ACC112 (cell line): ENCODE results near the gene RPSA.

Experiments
- H2AFZ ChIP-seq: fragments of 200-600 bp; sonication (generic); one replicate; pipeline ENCODE4 v1.6.0; 2017; ENCODE audit warnings: antibody characterized with exemption, low read length; ENCODE audit not compliant: unreplicated experiment
- H3K27ac ChIP-seq: fragments of 200-600 bp; sonication (generic); 2 replicates; pipeline ENCODE4 v1.5.1; 2014; ENCODE audit warnings: low read depth, mild to moderate bottlenecking, antibody characterized with exemption, low read length, moderate library complexity
- H3K27me3 ChIP-seq: fragments of 200-600 bp; sonication (generic); 2 replicates; pipeline ENCODE4 v1.6.1; 2014; ENCODE audit warnings: mild to moderate bottlenecking, antibody characterized with exemption, low read length, moderate library complexity, mixed read lengths; ENCODE audit not compliant: insufficient read depth
- H3K36me3 ChIP-seq: fragments of 200-600 bp; sonication (generic); 2 replicates; pipeline ENCODE4 v1.6.1; 2016; ENCODE audit warnings: mild to moderate bottlenecking, antibody characterized with exemption, low read length, moderate library complexity, mixed read lengths; ENCODE audit not compliant: insufficient read depth
- H3K4me1 ChIP-seq: fragments of 200-600 bp; sonication (generic); one replicate; pipeline ENCODE4 v1.6.1; 2016; ENCODE audit warnings: low read length, mixed read lengths; ENCODE audit not compliant: insufficient read depth, unreplicated experiment, control insufficient read depth
- H3K4me3 ChIP-seq: fragments of 200-600 bp; sonication (generic); 2 replicates; pipeline ENCODE4 v1.5.1; 2014; ENCODE audit warnings: mild to moderate bottlenecking, low read depth, low read length
- H3K79me2 ChIP-seq: fragments of 200-600 bp; sonication (generic); one replicate; pipeline ENCODE4 v1.6.0; 2016; ENCODE audit warnings: low read length; ENCODE audit not compliant: control insufficient read depth, unreplicated experiment, insufficient read depth

The RPSA gene

DNA sequence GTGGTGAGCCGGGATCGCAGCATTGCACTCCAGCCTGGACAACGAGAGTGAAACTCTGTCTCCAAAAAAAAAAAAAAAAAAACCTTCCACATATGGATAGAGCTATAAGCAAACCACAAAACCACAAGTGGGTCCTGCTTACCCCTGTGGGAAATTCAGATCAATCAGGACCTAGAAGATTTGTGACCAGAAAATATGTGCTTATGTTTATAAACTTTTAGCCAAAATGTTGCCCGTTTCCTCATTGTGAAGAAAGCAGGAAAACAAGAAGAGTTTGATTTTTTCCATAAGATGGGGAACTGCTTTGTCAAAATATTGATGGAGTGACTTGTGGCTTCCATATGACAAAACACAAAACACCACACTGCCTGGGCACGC lies 26.8 kb upstream of the RPSA start:
- no peak overlapping the region for H2AFZ ChIP-seq
- peaks cover 8% of the 10 kb centered on the region for H3K4me1 ChIP-seq
- H3K4me3 ChIP-seq: no peak overlapping the region
- no peaks in the 10 kb centered on the region for H3K36me3 ChIP-seq
- H3K27ac ChIP-seq: no peak overlapping the region
- H3K79me2 ChIP-seq: peaks cover 5% of the 10 kb centered on the region
- H3K27me3 ChIP-seq: peaks cover 4% of the 10 kb centered on the region

DNA sequence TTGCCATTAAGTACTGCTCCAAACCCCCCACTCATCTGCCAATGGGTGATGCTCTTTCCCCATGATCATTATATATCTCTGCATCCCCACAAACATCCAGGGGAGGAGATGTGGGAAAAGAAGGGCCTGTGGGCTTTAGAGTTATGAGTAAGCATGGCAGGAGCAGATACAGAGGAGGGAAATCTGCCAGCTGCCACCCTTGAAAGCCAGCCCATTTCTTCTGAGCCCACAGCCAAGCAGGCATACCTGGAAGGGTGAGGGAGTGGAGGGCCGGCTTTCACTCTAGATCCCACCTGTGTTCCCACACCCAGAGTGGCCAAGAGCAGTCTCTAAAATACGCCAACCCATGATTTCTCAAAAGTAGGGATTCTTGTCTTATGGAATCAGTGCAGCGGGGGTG lies 25.1 kb upstream of the RPSA start:
- Histone ChIP-seq H3K36me3 (no peaks in the 10 kb centered on the region), H3K79me2 (peaks cover 22% of the 10 kb centered on the region), H3K27ac (no peak overlapping the region), H3K4me1 (peaks cover 17% of the 10 kb centered on the region), H2AFZ (no peak overlapping the region), H3K4me3 (no peak overlapping the region), H3K27me3 (no peaks in the 10 kb centered on the region)

DNA sequence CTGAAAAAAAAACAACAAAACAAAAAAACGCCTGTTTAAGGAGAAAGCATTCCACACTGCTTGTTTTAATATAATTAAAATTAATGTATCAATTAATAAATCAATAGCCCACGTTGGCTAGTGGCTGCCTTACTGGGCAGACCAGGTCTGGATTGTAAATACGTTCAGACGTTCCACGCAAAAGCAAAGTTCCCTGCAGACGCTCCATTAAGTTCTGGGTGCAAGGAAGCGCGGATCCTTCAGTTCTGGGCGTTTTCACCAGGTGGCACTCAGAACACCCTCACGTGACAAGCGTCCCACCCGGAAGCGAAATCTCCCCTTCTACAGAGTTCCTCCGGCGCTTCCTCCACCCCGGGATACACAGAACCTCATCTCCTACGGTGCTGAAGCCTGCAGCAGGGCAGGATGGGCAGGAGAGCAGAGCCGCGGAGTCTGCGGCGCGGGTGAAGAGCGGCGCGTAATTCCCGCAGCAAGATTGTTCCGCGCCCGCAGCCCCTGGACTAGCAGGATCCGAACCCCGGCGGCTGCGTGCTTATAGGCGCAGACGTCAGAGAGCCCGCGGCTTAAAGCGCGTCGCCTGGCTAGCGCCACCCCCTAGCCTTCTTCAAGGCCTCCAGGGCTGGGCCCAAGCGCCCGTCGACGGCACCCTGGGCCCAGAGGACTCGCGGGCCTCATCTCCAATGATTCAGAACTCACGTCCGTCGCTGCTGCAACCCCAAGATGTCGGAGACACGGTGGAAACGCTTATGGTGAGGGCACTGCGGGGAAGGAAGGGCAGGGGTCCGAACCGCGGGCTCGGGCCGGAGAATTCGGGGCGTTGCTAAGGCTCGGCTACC lies 23.3 kb upstream of the RPSA start, which contains the start of gene SLC25A38:
SLC25A38 (plus strand) TSS at position 326 of the 836 bp plus-strand sequence; CDS start at position 681, 355 bp downstream.
- no peaks in the 10 kb centered on the region for H3K36me3 ChIP-seq
- no peaks in the 10 kb centered on the region for H3K27me3 ChIP-seq
- H3K4me1 ChIP-seq: peaks cover 17% of the 10 kb centered on the region
- H3K27ac ChIP-seq: peak within 1 kb of the TSS; percentile 78
- H3K4me3 ChIP-seq: peak within 1 kb of the TSS; percentile 88
- peaks cover 36% of the 10 kb centered on the region for H3K79me2 ChIP-seq
- H2AFZ ChIP-seq: peak within 1 kb of the TSS; percentile 69

DNA sequence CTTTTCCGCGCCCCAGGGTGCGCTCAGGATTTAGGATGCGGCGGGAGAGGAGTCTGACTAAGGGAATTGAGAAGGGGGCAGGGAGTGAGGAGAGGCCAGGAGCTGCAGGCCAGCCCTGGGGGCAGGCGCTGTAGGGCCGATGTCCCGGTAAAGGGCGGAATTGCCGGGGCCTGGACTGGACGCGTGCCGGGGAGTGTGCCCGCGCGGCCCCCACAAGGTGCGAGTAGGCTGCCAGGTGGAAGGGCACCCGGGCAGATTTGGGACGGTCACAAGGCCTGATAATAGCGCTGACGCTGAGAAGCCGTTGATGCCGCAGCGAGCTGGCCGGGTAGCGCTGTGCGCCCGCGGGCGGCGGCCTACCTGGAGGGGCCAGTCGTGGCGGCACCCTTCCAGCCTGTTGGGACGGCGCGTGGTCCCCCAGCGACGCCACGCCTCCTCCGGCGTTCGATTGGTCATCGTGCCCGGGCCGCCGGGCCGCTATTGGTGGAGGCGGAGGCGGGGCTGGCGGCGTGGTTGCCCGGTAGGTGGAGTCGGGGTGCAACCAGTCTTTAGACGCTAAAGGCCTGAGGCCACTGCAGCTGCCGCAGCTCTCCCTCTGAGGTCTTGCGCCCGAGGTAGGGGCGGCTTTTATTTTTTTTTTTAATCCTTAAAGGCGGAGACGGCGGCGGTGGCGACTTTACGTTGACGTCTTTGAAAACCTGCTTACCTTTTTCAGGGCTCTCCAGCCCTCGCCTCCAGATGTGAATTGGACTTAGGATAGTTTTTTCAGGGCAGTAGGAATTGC lies 22.4 kb upstream of the RPSA start:
- H2AFZ ChIP-seq: peak overlapping the region; percentile 69
- H3K79me2 ChIP-seq: peaks cover 39% of the 10 kb centered on the region
- H3K4me1 ChIP-seq: peaks cover 17% of the 10 kb centered on the region
- peak overlapping the region; percentile 78 for H3K27ac ChIP-seq
- H3K4me3 ChIP-seq: peak overlapping the region; percentile 88
- H3K36me3 ChIP-seq: no peaks in the 10 kb centered on the region
- no peaks in the 10 kb centered on the region for H3K27me3 ChIP-seq

DNA sequence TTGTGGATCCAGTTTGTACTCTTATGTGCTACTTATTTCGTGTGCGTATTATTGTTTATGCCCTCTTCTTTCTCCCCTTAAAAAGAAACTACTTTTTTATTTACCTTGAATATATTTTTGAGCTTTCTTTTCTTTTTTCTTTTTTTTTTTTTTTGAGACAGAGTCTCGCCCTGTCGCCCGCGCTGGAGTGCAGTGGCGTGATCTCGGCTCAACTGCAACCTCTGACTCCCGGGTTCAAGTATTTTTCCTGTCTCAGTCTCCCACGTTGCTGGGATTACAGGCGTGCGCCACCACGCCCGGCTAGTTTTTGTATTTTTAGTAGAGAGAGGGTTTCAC lies 21.9 kb upstream of the RPSA start:
- H3K4me3 ChIP-seq: peak overlapping the region; percentile 88
- no peaks in the 10 kb centered on the region for H3K36me3 ChIP-seq
- H3K27ac ChIP-seq: no peak overlapping the region
- H3K79me2 ChIP-seq: peaks cover 44% of the 10 kb centered on the region
- H3K27me3 ChIP-seq: no peaks in the 10 kb centered on the region
- no peak overlapping the region for H2AFZ ChIP-seq
- peaks cover 17% of the 10 kb centered on the region for H3K4me1 ChIP-seq

DNA sequence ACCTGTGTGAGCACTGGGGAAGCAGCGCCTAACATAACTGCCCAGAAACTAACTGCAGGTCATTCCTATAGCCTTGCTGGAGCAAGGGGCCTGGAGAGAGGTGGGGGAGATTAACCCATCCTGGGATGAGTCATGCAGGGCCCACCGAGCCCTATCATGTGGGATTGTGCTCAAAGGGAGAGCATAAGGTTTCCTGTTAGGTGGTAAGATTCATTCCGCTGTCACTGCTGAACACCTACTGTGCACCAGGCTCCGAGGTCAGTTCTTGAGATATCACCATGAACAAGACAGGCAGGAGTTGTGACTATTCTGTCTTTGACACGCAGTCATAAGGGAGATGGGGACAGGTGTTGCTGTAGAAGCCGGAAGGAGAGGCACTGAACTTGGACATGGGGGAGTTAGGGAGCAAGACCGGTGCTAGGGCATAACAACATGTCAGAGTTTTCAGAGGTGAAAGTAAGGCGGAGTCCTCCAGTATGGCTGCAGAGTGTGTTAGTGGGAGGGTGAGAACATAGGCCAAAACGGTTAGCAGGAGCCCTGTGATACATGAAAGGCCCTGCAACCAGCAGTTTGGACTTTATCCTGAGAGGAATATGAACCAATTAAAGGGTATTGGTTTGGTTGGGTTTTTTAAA lies 20.9 kb upstream of the RPSA start:
- no peaks in the 10 kb centered on the region for H3K27me3 ChIP-seq
- no peaks in the 10 kb centered on the region for H3K36me3 ChIP-seq
- H2AFZ ChIP-seq: no peak overlapping the region
- H3K4me3 ChIP-seq: no peak overlapping the region
- H3K79me2 ChIP-seq: peaks cover 45% of the 10 kb centered on the region
- H3K27ac ChIP-seq: no peak overlapping the region
- peaks cover 17% of the 10 kb centered on the region for H3K4me1 ChIP-seq

DNA sequence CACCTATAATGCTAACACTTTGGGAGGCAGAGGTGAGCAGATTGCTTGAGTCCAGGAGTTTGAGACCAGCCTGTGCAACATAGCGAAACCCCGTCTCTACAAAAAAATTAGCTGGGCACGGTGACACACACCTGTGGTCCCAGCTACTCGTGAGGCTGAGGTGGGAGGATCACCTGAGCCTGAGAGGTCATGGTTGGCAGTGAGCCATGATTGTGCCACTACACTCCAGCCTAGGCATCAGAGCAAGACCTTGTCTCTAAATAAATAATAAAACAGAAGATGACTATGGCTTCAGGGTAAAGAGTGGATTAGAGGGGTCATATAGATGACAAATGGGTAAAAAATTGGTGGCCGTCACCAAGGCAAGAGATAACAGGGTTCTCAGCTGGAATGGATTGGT lies 20.2 kb upstream of the RPSA start:
- Histone ChIP-seq H3K4me3 (no peak overlapping the region), H3K79me2 (peaks cover 50% of the 10 kb centered on the region), H3K27me3 (no peaks in the 10 kb centered on the region), H2AFZ (no peak overlapping the region), H3K4me1 (peaks cover 17% of the 10 kb centered on the region), H3K36me3 (no peaks in the 10 kb centered on the region), H3K27ac (no peak overlapping the region)

DNA sequence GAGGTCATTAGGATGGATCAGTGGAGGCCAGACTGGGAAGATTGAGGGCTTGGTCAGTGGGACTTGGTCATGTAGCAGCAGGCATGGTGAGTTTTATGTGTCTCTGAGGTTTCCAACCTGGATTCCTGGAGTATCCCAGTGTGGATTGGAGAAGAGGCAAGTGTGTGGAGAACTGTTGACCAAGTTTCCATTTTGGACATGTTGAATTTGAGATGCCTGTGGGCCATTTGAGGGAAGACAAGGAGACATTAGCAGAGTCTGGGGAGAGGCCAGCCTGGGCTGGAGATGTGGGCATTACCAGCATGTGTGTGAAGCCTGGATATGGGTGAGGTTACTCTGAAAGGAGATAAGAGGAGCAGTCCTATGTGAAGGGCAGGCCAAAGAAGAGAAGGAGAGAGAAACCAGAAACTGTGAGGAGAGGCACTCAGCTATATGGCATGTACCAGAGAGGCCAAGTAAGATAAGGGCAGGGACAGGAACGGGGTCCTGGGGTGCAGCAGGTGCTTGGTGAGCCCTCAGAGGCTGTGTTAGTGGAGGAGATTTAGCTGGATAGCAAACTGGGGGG lies 19.0 kb upstream of the RPSA start:
- H3K79me2 ChIP-seq: peaks cover 50% of the 10 kb centered on the region
- peaks cover 12% of the 10 kb centered on the region for H3K4me1 ChIP-seq
- H3K36me3 ChIP-seq: peaks cover 3% of the 10 kb centered on the region

DNA sequence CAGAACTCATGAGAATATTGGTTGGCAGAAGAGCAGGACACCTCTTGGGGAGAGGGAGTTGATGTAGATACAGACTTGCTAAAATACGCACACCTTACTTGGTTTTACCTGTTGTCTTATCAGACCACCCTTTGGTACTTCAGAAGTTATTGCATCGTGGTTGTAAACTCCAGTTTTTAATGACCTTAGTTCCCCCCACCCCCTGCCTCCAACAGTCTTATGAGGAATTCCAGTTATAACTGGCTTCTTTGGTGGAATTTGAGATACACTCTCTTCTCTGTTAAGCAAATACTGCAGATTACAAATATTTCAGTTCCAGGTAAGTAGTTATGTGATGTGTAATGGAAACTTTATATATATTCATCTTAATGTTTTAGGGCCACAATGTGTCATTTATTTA lies 18.4 kb upstream of the RPSA start:
- Histone ChIP-seq H3K79me2 (peaks cover 50% of the 10 kb centered on the region), H2AFZ (no peak overlapping the region), H3K4me1 (peaks cover 8% of the 10 kb centered on the region), H3K27ac (no peak overlapping the region), H3K4me3 (no peak overlapping the region), H3K36me3 (peaks cover 5% of the 10 kb centered on the region), H3K27me3 (no peaks in the 10 kb centered on the region)

More for the DNA sequence above, 19.0 kb upstream of the RPSA start:
- Histone ChIP-seq H3K27me3 (no peaks in the 10 kb centered on the region), H3K27ac (no peak overlapping the region), H3K4me3 (no peak overlapping the region), H2AFZ (no peak overlapping the region)

DNA sequence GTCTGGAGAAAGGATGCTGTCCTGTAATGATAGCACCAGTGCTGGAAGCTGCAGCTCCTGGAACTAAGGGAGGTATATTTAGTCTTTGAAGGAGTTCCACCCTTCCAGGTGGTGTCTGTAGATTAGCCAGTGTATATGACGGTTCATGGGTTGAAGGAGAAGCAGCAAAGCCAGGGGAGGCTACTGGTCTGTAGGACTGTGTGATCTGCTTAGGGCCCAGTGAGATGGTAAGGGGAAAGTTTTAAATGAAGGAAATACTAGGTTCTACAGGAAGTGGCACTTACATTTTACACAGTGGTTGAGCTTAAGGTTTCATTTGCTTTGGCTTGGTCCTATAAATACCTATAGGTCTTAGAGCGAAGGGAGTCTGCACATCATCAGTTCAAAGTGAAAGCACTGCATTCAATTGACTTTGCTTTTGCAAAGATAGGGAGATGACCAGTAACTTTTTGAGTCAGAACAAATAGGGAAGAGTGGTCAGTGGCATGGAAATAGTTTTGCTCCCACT lies 17.7 kb upstream of the RPSA start:
- Histone ChIP-seq H3K79me2 (peaks cover 50% of the 10 kb centered on the region), H3K36me3 (peaks cover 5% of the 10 kb centered on the region), H3K4me3 (no peak overlapping the region), H2AFZ (no peak overlapping the region), H3K27ac (no peak overlapping the region), H3K27me3 (no peaks in the 10 kb centered on the region), H3K4me1 (peaks cover 8% of the 10 kb centered on the region)
